HFFc6 (cell line): Measurements from ENCODE around the gene ACADSB. TPM values are rescaled to one million over a fixed set of nuclear protein-coding genes. Genes with fewer than 3 reads are reported as not detected.

ENCODE experiments used
- DNase-seq: peaks from one replicate; pipeline ENCODE4 v3.0.0-alpha.2; 2018
- H3K27ac Mint-ChIP-seq: 2 replicates; pipeline ENCODE4 v1.8.0; 2020; ENCODE audit warnings: mild to moderate bottlenecking, mixed read lengths
- H3K27me3 Mint-ChIP-seq: 2 replicates; pipeline ENCODE4 v1.8.0; 2021; ENCODE audit warnings: mild to moderate bottlenecking, moderate library complexity, mixed read lengths; ENCODE audit not compliant: insufficient read depth
- H3K36me3 Mint-ChIP-seq: 2 replicates; pipeline ENCODE4 v1.8.0; 2021; ENCODE audit warnings: low read depth, mixed read lengths
- H3K4me1 Mint-ChIP-seq: 2 replicates; pipeline ENCODE4 v1.8.0; 2020; ENCODE audit warnings: low read depth, mixed read lengths
- H3K4me3 Mint-ChIP-seq: 2 replicates; pipeline ENCODE4 v1.8.0; 2020; ENCODE audit warnings: mild to moderate bottlenecking, moderate library complexity, mixed read lengths
- H3K9me3 Mint-ChIP-seq: 2 replicates; pipeline ENCODE4 v1.8.0; 2020; ENCODE audit warnings: mild to moderate bottlenecking, mixed read lengths
- CTCF ChIP-seq: fragments of 200-600 bp; sonication (generic); IDR thresholded peaks from 2 replicates; pipeline ENCODE4 v1.5.0; 2021; ENCODE audit warnings: antibody characterized with exemption, mild to moderate bottlenecking
- total RNA-seq, 6 experiments: library from RNA; stranded (reverse); fragmentation: NEBNext Ultra II Directional; extraction: Animal tissue kit (Norgen Biotek cat#: 25700); gene quantifications; 2 replicates in 1 of 6; 3 replicates in 5 of 6; pipeline ENCODE4 v1.2.3, GENCODE V29; 2021

ACADSB gene
- total RNA-seq, 6 experiments from 2014 or later, result 17.7 to 25.2 (median 23.2) TPM

- Mint-ChIP-seq H3K4me1 (no peaks in the 10 kb centered on the region), H3K27me3 (no peaks in the 10 kb centered on the region), H3K4me3 (no peak overlapping the region), H3K9me3 (no peaks in the 10 kb centered on the region), H3K27ac (no peak overlapping the region), H3K36me3 (peaks cover 18% of the 10 kb centered on the region)
- TF ChIP-seq CTCF, result no peak
- no peak for DNase-seq
Observed at GRCh38 chr10:122995936-122996335, 12.9 kb upstream of the ACADSB start.

GRCh38 chr10:122997864-122998263 is 10.9 kb upstream of the ACADSB start:
- DNase-seq, result no peak
- H3K27me3 Mint-ChIP-seq, result no peaks in the 10 kb centered on the region
- H3K27ac Mint-ChIP-seq, result no peak overlapping the region
- H3K4me3 Mint-ChIP-seq, result no peak overlapping the region
- H3K36me3 Mint-ChIP-seq, result peaks cover 18% of the 10 kb centered on the region
- no peaks in the 10 kb centered on the region for H3K4me1 Mint-ChIP-seq
- no peak for TF ChIP-seq CTCF
- H3K9me3 Mint-ChIP-seq, result no peaks in the 10 kb centered on the region

GRCh38 chr10:122998360-122998917 is 10.4 kb upstream of the ACADSB start:
- H3K4me1 Mint-ChIP-seq, result no peaks in the 10 kb centered on the region
- H3K27me3 Mint-ChIP-seq, result no peaks in the 10 kb centered on the region
- no peak overlapping the region for H3K27ac Mint-ChIP-seq
- H3K4me3 Mint-ChIP-seq, result no peak overlapping the region
- TF ChIP-seq CTCF, result no peak
- no peak for DNase-seq
- H3K9me3 Mint-ChIP-seq, result no peaks in the 10 kb centered on the region
- peaks cover 18% of the 10 kb centered on the region for H3K36me3 Mint-ChIP-seq

- no peaks in the 10 kb centered on the region for H3K27me3 Mint-ChIP-seq
- H3K4me1 Mint-ChIP-seq, result no peaks in the 10 kb centered on the region
- no peak for DNase-seq
- H3K27ac Mint-ChIP-seq, result no peak overlapping the region
- no peak overlapping the region for H3K4me3 Mint-ChIP-seq
- H3K36me3 Mint-ChIP-seq, result peaks cover 16% of the 10 kb centered on the region
- H3K9me3 Mint-ChIP-seq, result no peaks in the 10 kb centered on the region
- TF ChIP-seq CTCF, result no peak
Observed at GRCh38 chr10:122998934-122999333, 9.9 kb upstream of the ACADSB start.

- Mint-ChIP-seq H3K4me3 (no peak overlapping the region), H3K27ac (no peak overlapping the region), H3K27me3 (no peaks in the 10 kb centered on the region), H3K9me3 (no peaks in the 10 kb centered on the region), H3K36me3 (peaks cover 12% of the 10 kb centered on the region; the same call in 1 of the 2 replicates), H3K4me1 (no peaks in the 10 kb centered on the region)
- no peak for DNase-seq
- TF ChIP-seq CTCF, result no peak
Observed at GRCh38 chr10:122999347-122999746, 9.5 kb upstream of the ACADSB start.

GRCh38 chr10:123000155-123000554 is 8.7 kb upstream of the ACADSB start:
- DNase-seq, result no peak
- H3K27ac Mint-ChIP-seq, result no peak overlapping the region
- H3K4me1 Mint-ChIP-seq, result no peaks in the 10 kb centered on the region
- TF ChIP-seq CTCF, result no peak
- H3K36me3 Mint-ChIP-seq, result peaks cover 9% of the 10 kb centered on the region; the same call in 1 of the 2 replicates
- H3K9me3 Mint-ChIP-seq, result no peaks in the 10 kb centered on the region
- no peaks in the 10 kb centered on the region for H3K27me3 Mint-ChIP-seq
- H3K4me3 Mint-ChIP-seq, result no peak overlapping the region
